HS-5 (cell line): Measurements from ENCODE around the gene SNAPC3.
A peak's percentile ranks its signal among the peaks of the same experiment; 100 is the strongest.
"Not testable (repeated sequence)": the region's sequence is repeated elsewhere in the genome, so short reads cannot be mapped to it uniquely, and the experiment has no call there.

Source experiments
- DNase-seq: peaks from one replicate; pipeline ENCODE4 v3.0.0-alpha.2; 2012; ENCODE audit warnings: low read depth

SNAPC3 gene

GRCh38 chr9:15423231-15423985 lies 732 bp downstream of the SNAPC3 start:
- DNase-seq, result peak; percentile 13

GRCh38 chr9:15426019-15426418 lies 3.3 kb downstream of the SNAPC3 start:
- no peak for DNase-seq

- not testable (repeated sequence) for DNase-seq
Observed at GRCh38 chr9:15427702-15428101, 5.0 kb downstream of the SNAPC3 start.

- no peak for DNase-seq
Observed at GRCh38 chr9:15430920-15431844, 8.5 kb downstream of the SNAPC3 start.

- DNase-seq, result no peak
Observed at GRCh38 chr9:15433191-15433590, 10.5 kb downstream of the SNAPC3 start.

GRCh38 chr9:15433661-15434060 lies 11.0 kb downstream of the SNAPC3 start:
- no peak for DNase-seq

GRCh38 chr9:15438891-15439290 lies 16.2 kb downstream of the SNAPC3 start:
- no peak for DNase-seq

GRCh38 chr9:15441841-15442240 lies 19.2 kb downstream of the SNAPC3 start:
- not testable (repeated sequence) for DNase-seq

GRCh38 chr9:15442264-15442663 lies 19.6 kb downstream of the SNAPC3 start:
- DNase-seq, result not testable (repeated sequence)

GRCh38 chr9:15444141-15444540 lies 21.5 kb downstream of the SNAPC3 start:
- no peak for DNase-seq

- no peak for DNase-seq
Observed at GRCh38 chr9:15453956-15454355, 31.3 kb downstream of the SNAPC3 start.

GRCh38 chr9:15461056-15461455 lies 38.4 kb downstream of the SNAPC3 start:
- DNase-seq, result no peak

GRCh38 chr9:15461601-15462000 lies 38.9 kb downstream of the SNAPC3 start:
- no peak for DNase-seq

GRCh38 chr9:15468145-15468544 lies 45.5 kb downstream of the SNAPC3 start:
- no peak for DNase-seq

GRCh38 chr9:15469406-15469805 lies 46.7 kb downstream of the SNAPC3 start:
- no peak for DNase-seq

- DNase-seq, result no peak
Observed at GRCh38 chr9:15469862-15470261, 47.2 kb downstream of the SNAPC3 start.

- DNase-seq, result no peak
Observed at GRCh38 chr9:15475923-15476536, 53.4 kb downstream of the SNAPC3 start.

- no peak for DNase-seq
Observed at GRCh38 chr9:15480028-15480427, 57.4 kb downstream of the SNAPC3 start.

GRCh38 chr9:15482146-15482545 lies 59.5 kb downstream of the SNAPC3 start:
- no peak for DNase-seq

- DNase-seq, result no peak
Observed at GRCh38 chr9:15484802-15485201, 62.1 kb downstream of the SNAPC3 start.

- no peak for DNase-seq
Observed at GRCh38 chr9:15485836-15486666, 63.4 kb downstream of the SNAPC3 start.

GRCh38 chr9:15491950-15492349 lies 69.3 kb downstream of the SNAPC3 start:
- no peak for DNase-seq
